T-cell (primary cell): ENCODE data around the gene PREX1. TPM values are rescaled to one million over a fixed set of nuclear protein-coding genes. Genes with fewer than 3 reads are reported as not detected.
A peak's percentile ranks its signal among the peaks of the same experiment; 100 is the strongest.

ENCODE experiments used
- ATAC-seq, 4 experiments: fragments of 200-7000 bp in 3 of 4; fragments of 150-1000 bp in 1 of 4; cut with Tn5 transposase; replicated peaks in 1 of 4; 1 replicate in 3 of 4; 2 replicates in 1 of 4; pipeline ENCODE4 v1.10.0; 2021; ENCODE audit warnings: moderate library complexity in 3 of 4, mild to moderate bottlenecking in 2 of 4, moderate number of reproducible peaks in 1 of 4
- CTCF ChIA-PET, 2 donors: fragments of 300-600 bp; sonication (Branson Sonifier 250); formaldehyde crosslinking; loops; one replicate each; lab custom pipeline; 2022; ENCODE audit warnings: antibody characterized with exemption in 2 of 2; lab: Charles Lee
- POLR2A ChIA-PET, 2 donors: fragments of 300-600 bp; sonication (Branson Sonifier 250); formaldehyde crosslinking; loops; one replicate each; lab custom pipeline; 2022; ENCODE audit warnings: antibody characterized with exemption in 2 of 2; lab: Charles Lee
- DNase-seq, 35 experiments: peaks; one replicate each; pipeline versions ENCODE4 v3.0.0 to v3.0.0-alpha.2; 2013 to 2023
- H3K27ac ChIP-seq: one replicate; pipeline ENCODE4 v1.5.1; 2013; ENCODE audit warnings: low read length
- H3K27me3 ChIP-seq, 2 experiments: replicated peaks in 1 of 2; 1 replicate in 1 of 2; 2 replicates in 1 of 2; pipeline versions ENCODE4 v1.6.1 to v1.7.0; 2013; ENCODE audit warnings: low read length in 1 of 2, mixed read lengths in 1 of 2; ENCODE audit not compliant: control insufficient read depth in 2 of 2, insufficient read depth in 2 of 2; ENCODE audit errors: extremely low read depth in 1 of 2
- H3K36me3 ChIP-seq, 2 donors: 1 replicate in 1 of 2; 2 replicates in 1 of 2; pipeline versions ENCODE4 v1.6.1 to v1.7.0; 2013; ENCODE audit warnings: low read length in 1 of 2; ENCODE audit not compliant: control insufficient read depth in 2 of 2, insufficient read depth in 1 of 2; ENCODE audit errors: extremely low read depth in 1 of 2
- H3K4me1 ChIP-seq, 2 experiments: 1 replicate in 1 of 2; 2 replicates in 1 of 2; pipeline versions ENCODE4 v1.6.1 to v1.7.0; 2013; ENCODE audit warnings: low read length in 2 of 2, mixed read lengths in 1 of 2; ENCODE audit not compliant: insufficient read depth in 2 of 2, control insufficient read depth in 1 of 2; ENCODE audit errors: extremely low read depth in 1 of 2
- H3K4me3 ChIP-seq, 2 donors: 1 replicate in 1 of 2; 2 replicates in 1 of 2; pipeline versions ENCODE4 v1.5.1 to v1.7.0; 2013; ENCODE audit warnings: mild to moderate bottlenecking in 2 of 2, low read length in 1 of 2, moderate library complexity in 1 of 2; ENCODE audit not compliant: control insufficient read depth in 1 of 2; ENCODE audit errors: extremely low read depth in 1 of 2
- H3K9me3 ChIP-seq: 2 replicates; pipeline ENCODE4 v1.7.0; 2013
- H3K27ac Mint-ChIP-seq, 2 donors: one replicate each; pipeline ENCODE4 v1.8.0; 2020 to 2021; ENCODE audit warnings: mild to moderate bottlenecking in 2 of 2, mixed read lengths in 2 of 2
- H3K27me3 Mint-ChIP-seq, 2 donors: one replicate each; pipeline ENCODE4 v1.8.0; 2021 to 2022; ENCODE audit warnings: mixed read lengths in 2 of 2
- H3K36me3 Mint-ChIP-seq: one replicate; pipeline ENCODE4 v1.8.0; 2021; ENCODE audit warnings: mixed read lengths
- H3K4me1 Mint-ChIP-seq, 3 donors: one replicate each; pipeline ENCODE4 v1.8.0; 2020 to 2022; ENCODE audit warnings: mixed read lengths in 3 of 3, mild to moderate bottlenecking in 1 of 3
- H3K4me3 Mint-ChIP-seq, 3 donors: one replicate each; pipeline ENCODE4 v1.8.0; 2020 to 2022; ENCODE audit warnings: mild to moderate bottlenecking in 3 of 3, mixed read lengths in 3 of 3, moderate library complexity in 3 of 3
- H3K9me3 Mint-ChIP-seq, 3 donors: one replicate each; pipeline ENCODE4 v1.8.0; 2020 to 2022; ENCODE audit warnings: mixed read lengths in 3 of 3
- WGBS: methylation state at CpG from one replicate; pipeline ENCODE4 v1.1.5; 2013; ENCODE audit warnings: missing lambda C conversion rate; ENCODE audit not compliant: insufficient coverage; 5-methylcytosine and 5-hydroxymethylcytosine counted together
- total RNA-seq, 35 experiments: library from RNA in 6 of 35; stranded (reverse) in 6 of 35; fragments of 120-200 nt in 1 of 35; gene quantifications; one replicate each; pipeline versions ENCODE4 v1.2.1 to v1.2.4 and lab custom pipeline; 2013 to 2026

Gene PREX1
- total RNA-seq, 5 donors from 2014 or later (not counting 1 experiment from before 2014, with no cell fraction given), result 99.2 to 181 (median 137) TPM

- H3K27ac ChIP-seq, result peak overlapping the region; percentile 9
- WGBS, result 98% methylated on average over 8 of the region's 11 CpGs
These were observed 102.8 kb downstream of the PREX1 start for GRCh38 chr20:48724891-48725554.

GRCh38 chr20:48724382-48724781, 103.4 kb downstream of the PREX1 start:
- Histone ChIP-seq H3K9me3 (no peaks in the 10 kb centered on the region), H3K36me3 (peaks cover 0 to 62% of the 10 kb centered on the region in 2 donors), H3K27ac (no peak overlapping the region), H3K27me3 (no peaks in the 10 kb centered on the region), H3K4me3 (no peak overlapping the region), H3K4me1 (peaks cover 3 to 77% of the 10 kb centered on the region in 2 experiments)
- Mint-ChIP-seq H3K27me3 (no peaks in the 10 kb centered on the region), H3K9me3 (no peaks in the 10 kb centered on the region), H3K27ac (peak overlapping the region; percentile 70 to 79), H3K4me3 (no peak overlapping the region), H3K4me1 (peaks cover 32 to 86% (median 73%) of the 10 kb centered on the region in 3 donors), H3K36me3 (peaks cover 47% of the 10 kb centered on the region)
- ChIA-PET CTCF (no interaction called here), POLR2A (no interaction called here)
- 56% methylated on average over 2 of the region's 5 CpGs for WGBS
- no peak for DNase-seq
- no peak for ATAC-seq

More at GRCh38 chr20:48724891-48725554, 102.8 kb downstream of the PREX1 start:
- Histone ChIP-seq H3K36me3 (peaks cover 0 to 68% of the 10 kb centered on the region in 2 donors), H3K4me3 (no peak overlapping the region), H3K27me3 (no peaks in the 10 kb centered on the region), H3K9me3 (no peaks in the 10 kb centered on the region), H3K4me1 (peaks cover 0 to 77% of the 10 kb centered on the region in 2 experiments)
- DNase-seq (no peak), ATAC-seq (no peak)
- Mint-ChIP-seq H3K27ac (peak overlapping the region; percentile 70 to 79), H3K9me3 (no peaks in the 10 kb centered on the region), H3K27me3 (no peaks in the 10 kb centered on the region), H3K4me3 (no peak overlapping the region), H3K4me1 (peaks cover 31 to 86% (median 73%) of the 10 kb centered on the region in 3 donors), H3K36me3 (peaks cover 53% of the 10 kb centered on the region)
- CTCF ChIA-PET, result no interaction called here
- POLR2A ChIA-PET, result no interaction called here

- H3K27ac Mint-ChIP-seq, result peak overlapping the region; percentile 70 to 87
- H3K9me3 ChIP-seq, result no peaks in the 10 kb centered on the region
- peaks cover 4 to 75% of the 10 kb centered on the region in 2 experiments for H3K4me1 ChIP-seq
- ATAC-seq (no peak), DNase-seq (peak in 1 of 35 experiments; percentile 28)
- no peak overlapping the region for H3K4me3 ChIP-seq
- peaks cover 45% of the 10 kb centered on the region for H3K36me3 Mint-ChIP-seq
- no peaks in the 10 kb centered on the region for H3K9me3 Mint-ChIP-seq
- peaks cover 40 to 87% (median 79%) of the 10 kb centered on the region in 3 donors for H3K4me1 Mint-ChIP-seq
- peaks cover 0 to 60% of the 10 kb centered on the region in 2 donors for H3K36me3 ChIP-seq
- CTCF ChIA-PET, result no interaction called here
- peak overlapping the region; percentile 43 for H3K27ac ChIP-seq
- POLR2A ChIA-PET, result no interaction called here
- H3K27me3 ChIP-seq, result no peaks in the 10 kb centered on the region
- WGBS, result 88% methylated on average over 19 of the region's 29 CpGs
- no peak overlapping the region for H3K4me3 Mint-ChIP-seq
- no peaks in the 10 kb centered on the region for H3K27me3 Mint-ChIP-seq
These were observed 104.2 kb downstream of the PREX1 start for GRCh38 chr20:48723308-48724264.

GRCh38 chr20:48722737-48723191, 105.0 kb downstream of the PREX1 start:
- Histone ChIP-seq H3K4me3 (no peak overlapping the region), H3K36me3 (peaks cover 0 to 56% of the 10 kb centered on the region in 2 donors), H3K4me1 (peaks cover 8 to 73% of the 10 kb centered on the region in 2 experiments), H3K27ac (peak overlapping the region; percentile 43), H3K27me3 (no peaks in the 10 kb centered on the region), H3K9me3 (no peaks in the 10 kb centered on the region)
- Mint-ChIP-seq H3K4me3 (peak overlapping the region in 1 of 3 donors; percentile 39), H3K4me1 (peaks cover 48 to 89% (median 83%) of the 10 kb centered on the region in 3 donors), H3K27me3 (no peaks in the 10 kb centered on the region), H3K36me3 (peaks cover 42% of the 10 kb centered on the region), H3K9me3 (no peaks in the 10 kb centered on the region), H3K27ac (peak overlapping the region; percentile 80 to 87)
- ChIA-PET CTCF (no interaction called here), POLR2A (no interaction called here)
- 58% methylated on average over 7 of the region's 8 CpGs for WGBS
- DNase-seq, result peak in 3 of 35 experiments; percentile 15 to 23 (median 22)
- ATAC-seq, result no peak

- H3K9me3 ChIP-seq, result no peaks in the 10 kb centered on the region
- peak overlapping the region; percentile 43 for H3K27ac ChIP-seq
- peaks cover 39% of the 10 kb centered on the region for H3K36me3 Mint-ChIP-seq
- ChIA-PET POLR2A (no interaction called here), CTCF (no interaction called here)
- peak overlapping the region in 2 of 3 donors; percentile 39 to 45 for H3K4me3 Mint-ChIP-seq
- no peaks in the 10 kb centered on the region for H3K27me3 ChIP-seq
- H3K4me1 ChIP-seq, result peaks cover 13 to 76% of the 10 kb centered on the region in 2 experiments
- 61% methylated on average over 12 of the region's 14 CpGs for WGBS
- DNase-seq (peak in 1 of 35 experiments; percentile 39), ATAC-seq (no peak)
- no peaks in the 10 kb centered on the region for H3K9me3 Mint-ChIP-seq
- no peaks in the 10 kb centered on the region for H3K27me3 Mint-ChIP-seq
- peak overlapping the region; percentile 80 to 87 for H3K27ac Mint-ChIP-seq
- H3K36me3 ChIP-seq, result peaks cover 0 to 50% of the 10 kb centered on the region in 2 donors
- peaks cover 54 to 91% (median 86%) of the 10 kb centered on the region in 3 donors for H3K4me1 Mint-ChIP-seq
- no peak overlapping the region for H3K4me3 ChIP-seq
These were observed 105.6 kb downstream of the PREX1 start for GRCh38 chr20:48722002-48722731.
